Panc1 (cell line): Measurements from ENCODE around the gene LEMD2. TPM values are rescaled to one million over a fixed set of nuclear protein-coding genes. Genes with fewer than 3 reads are reported as not detected.

Experiments
- ATAC-seq: fragments of 200-7000 bp; cut with Tn5 transposase; 2 replicates; pipeline ENCODE4 v1.9.1; 2020; ENCODE audit warnings: mild to moderate bottlenecking, moderate library complexity
- BruUV-seq: library from RNA; stranded (reverse); fragments of 400-500 nt; replicated peaks from 2 replicates; lab custom pipeline; 2021; lab: Mats Ljungman, UMichigan
- CTCF ChIA-PET: fragments of 300-600 bp; sonication (Branson Sonifier 250); formaldehyde crosslinking; loops from one replicate; lab custom pipeline; 2022; ENCODE audit warnings: antibody characterized with exemption; lab: Charles Lee
- POLR2A ChIA-PET: fragments of 300-600 bp; sonication (Branson Sonifier 250); formaldehyde crosslinking; loops from one replicate; lab custom pipeline; 2022; ENCODE audit warnings: antibody characterized with exemption; lab: Charles Lee
- DNase-seq: peaks from one replicate; pipeline ENCODE4 v3.0.0-alpha.2; 2010; ENCODE audit warnings: low read depth, low spot score
- H3K27ac ChIP-seq: 2 replicates; pipeline ENCODE4 v1.5.1; 2011; ENCODE audit warnings: mild to moderate bottlenecking, low read length, inconsistent platforms
- H3K27me3 ChIP-seq: fragments of 200-500 bp; sonication (Bioruptor generic); 2 replicates; pipeline ENCODE4 v1.6.0; 2014; ENCODE audit warnings: low read length, inconsistent platforms; ENCODE audit not compliant: control insufficient read depth, insufficient read depth
- H3K36me3 ChIP-seq: fragments of 200-500 bp; sonication (Bioruptor generic); 2 replicates; pipeline ENCODE4 v1.5.1; 2014; ENCODE audit warnings: inconsistent platforms, mild to moderate bottlenecking, low read length, moderate library complexity; ENCODE audit not compliant: control insufficient read depth, insufficient read depth
- H3K4me1 ChIP-seq: 2 replicates; pipeline ENCODE4 v1.5.1; 2011; ENCODE audit warnings: inconsistent platforms, mild to moderate bottlenecking, low read length, moderate library complexity; ENCODE audit not compliant: control insufficient read depth, insufficient read depth
- H3K4me3 ChIP-seq, 2 experiments: 2 replicates each; pipeline ENCODE4 v1.5.1; 2011 to 2012; ENCODE audit warnings: low read depth in 2 of 2, low read length in 2 of 2, mild to moderate bottlenecking in 2 of 2, inconsistent platforms in 1 of 2, moderate library complexity in 1 of 2
- H3K9me3 ChIP-seq: fragments of 200-500 bp; sonication (Bioruptor generic); 2 replicates; pipeline ENCODE4 v1.5.1; 2014; ENCODE audit warnings: low read depth, mild to moderate bottlenecking, inconsistent platforms, low read length, moderate library complexity; ENCODE audit not compliant: control insufficient read depth, insufficient read depth
- CTCF ChIP-seq: fragments of 450-650 bp; IDR thresholded peaks from 2 replicates; pipeline ENCODE4 v1.5.1; 2017; ENCODE audit warnings: mild to moderate bottlenecking
- POLR2AphosphoS5 ChIP-seq: IDR thresholded peaks from 2 replicates; pipeline ENCODE4 v1.6.1; 2012; ENCODE audit warnings: mild to moderate bottlenecking, low read depth, low read length, moderate library complexity
- REST ChIP-seq, 2 experiments: IDR thresholded peaks; 2 replicates each; pipeline ENCODE4 v1.6.1; 2011 to 2012; ENCODE audit warnings: low read depth in 2 of 2, control low read depth in 1 of 2, low read length in 1 of 2, mild to moderate bottlenecking in 1 of 2, moderate library complexity in 1 of 2; ENCODE audit not compliant: insufficient read depth in 1 of 2
- SIN3A ChIP-seq: IDR thresholded peaks from 2 replicates; pipeline ENCODE4 v1.6.1; 2012; ENCODE audit warnings: low read depth, mild to moderate bottlenecking, low read length, moderate library complexity, borderline replicate concordance; ENCODE audit not compliant: insufficient read depth
- TCF7L2 ChIP-seq: IDR thresholded peaks from 2 replicates; pipeline ENCODE4 v1.6.1; 2011; ENCODE audit warnings: mild to moderate bottlenecking, low read depth, low read length, inconsistent platforms
- in situ Hi-C: cut with HindIII; loops from 2 replicates; pipeline ENCODE4 v1.10.0; 2016; ENCODE audit warnings: low sequenced_read_pairs, low pct_unique_long_range_greater_than_20kb
- intact Hi-C: fragments of 100-400 bp; cut with micrococcal nuclease; formaldehyde crosslinking; loops from one replicate; pipeline ENCODE4 v1.10.0; 2022; ENCODE audit not compliant: unreplicated experiment
- total RNA-seq: library from RNA; stranded (reverse); gene quantifications from one replicate; pipeline ENCODE4 v1.2.1, GENCODE V29; 2021; ENCODE audit not compliant: unreplicated experiment

The LEMD2 gene
- total RNA-seq, 1 experiment from 2014 or later: 89.8 TPM

GRCh38 chr6:33820243-33820642 is 31.3 kb upstream of the LEMD2 start:
- DNase-seq (no peak), ATAC-seq (no peak)
- CTCF ChIA-PET: interaction anchor here (0.6 kb wide), 2 partner anchors 33 to 125 kb away, joined by 3 read pairs; no protein-coding TSS in a partner anchor
- POLR2A ChIA-PET: interaction anchor here (0.6 kb wide), 1 partner anchor 39 kb away, joined by 4 read pairs; no protein-coding TSS in a partner anchor
- TF ChIP-seq TCF7L2: no peak
- TF ChIP-seq REST (IDR thresholded peaks at IDR 0.05; ENCODE audit: insufficient read depth in 1 of 2, low read depth in 2 of 2, low read length in 1 of 2): no peak
- TF ChIP-seq CTCF: no peak
- TF ChIP-seq POLR2AphosphoS5: no peak
- no peak for TF ChIP-seq SIN3A
- H3K4me1 ChIP-seq: 0 out of 2 replicates have a peak, but pooled peaks cover 3% of the 10 kb centered on the region
- BruUV-seq: no TSS peak
- no peaks in the 10 kb centered on the region for H3K36me3 ChIP-seq
- H3K27me3 ChIP-seq: no peaks in the 10 kb centered on the region
- in situ Hi-C loops: no loop called here
- no peak overlapping the region for H3K4me3 ChIP-seq
- no peaks in the 10 kb centered on the region for H3K9me3 ChIP-seq
- intact Hi-C loops: no loop called here
- H3K27ac ChIP-seq: no peak overlapping the region

GRCh38 chr6:33819021-33819420 is 30.1 kb upstream of the LEMD2 start:
- H3K27ac ChIP-seq: no peak overlapping the region
- ATAC-seq (no peak), DNase-seq (no peak)
- POLR2A ChIA-PET: no interaction called here
- in situ Hi-C loops (no loop called here), intact Hi-C loops (no loop called here)
- TF ChIP-seq SIN3A (no peak), CTCF (no peak), REST (IDR thresholded peaks at IDR 0.05; ENCODE audit: insufficient read depth in 1 of 2, low read depth in 2 of 2, low read length in 1 of 2) (no peak), POLR2AphosphoS5 (no peak), TCF7L2 (no peak)
- H3K27me3 ChIP-seq: no peaks in the 10 kb centered on the region
- no peak overlapping the region for H3K4me3 ChIP-seq
- no TSS peak for BruUV-seq
- no peaks in the 10 kb centered on the region for H3K4me1 ChIP-seq
- no peaks in the 10 kb centered on the region for H3K9me3 ChIP-seq
- no peaks in the 10 kb centered on the region for H3K36me3 ChIP-seq
- CTCF ChIA-PET: no interaction called here
